ENCODE measurements around the gene KY.

KY gene

DNA sequence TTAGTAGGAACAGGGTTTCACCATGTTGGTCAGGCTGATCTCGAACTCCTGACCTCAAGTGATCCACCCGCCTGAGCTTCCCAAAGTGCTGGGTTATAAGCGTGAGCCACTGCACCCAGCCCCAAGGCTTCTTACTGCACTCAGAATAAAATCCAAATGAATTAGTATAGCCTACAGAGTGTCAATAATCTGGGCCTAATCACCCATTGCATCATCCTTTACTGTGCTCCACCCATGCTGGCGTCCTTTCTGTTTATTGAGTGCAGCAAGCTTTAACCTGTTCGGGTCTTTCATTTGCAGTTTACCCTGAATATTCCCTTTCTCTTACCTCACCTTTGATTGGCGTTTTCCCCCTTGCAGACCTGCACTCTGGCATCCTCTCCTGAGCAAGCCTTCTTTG, 87.2 kb downstream of the KY start:
- no peak for DNase-seq (ENCODE audit: low read depth)
- H3K4me3 ChIP-seq (replicated peaks; ENCODE audit: low read depth, low read length), result no peak overlapping the region
- TF ChIP-seq, protein P1, sequence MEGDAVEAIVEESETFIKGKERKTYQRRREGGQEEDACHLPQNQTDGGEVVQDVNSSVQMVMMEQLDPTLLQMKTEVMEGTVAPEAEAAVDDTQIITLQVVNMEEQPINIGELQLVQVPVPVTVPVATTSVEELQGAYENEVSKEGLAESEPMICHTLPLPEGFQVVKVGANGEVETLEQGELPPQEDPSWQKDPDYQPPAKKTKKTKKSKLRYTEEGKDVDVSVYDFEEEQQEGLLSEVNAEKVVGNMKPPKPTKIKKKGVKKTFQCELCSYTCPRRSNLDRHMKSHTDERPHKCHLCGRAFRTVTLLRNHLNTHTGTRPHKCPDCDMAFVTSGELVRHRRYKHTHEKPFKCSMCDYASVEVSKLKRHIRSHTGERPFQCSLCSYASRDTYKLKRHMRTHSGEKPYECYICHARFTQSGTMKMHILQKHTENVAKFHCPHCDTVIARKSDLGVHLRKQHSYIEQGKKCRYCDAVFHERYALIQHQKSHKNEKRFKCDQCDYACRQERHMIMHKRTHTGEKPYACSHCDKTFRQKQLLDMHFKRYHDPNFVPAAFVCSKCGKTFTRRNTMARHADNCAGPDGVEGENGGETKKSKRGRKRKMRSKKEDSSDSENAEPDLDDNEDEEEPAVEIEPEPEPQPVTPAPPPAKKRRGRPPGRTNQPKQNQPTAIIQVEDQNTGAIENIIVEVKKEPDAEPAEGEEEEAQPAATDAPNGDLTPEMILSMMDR (IDR thresholded peaks at IDR 0.05; ENCODE audit: low read length, missing control alignments), result no peak

- TF ChIP-seq, protein P1 (IDR thresholded peaks at IDR 0.05; ENCODE audit: low read length, missing control alignments), result no peak
Observed at GRCh38 chr3:134562055-134562454, 88.8 kb downstream of the KY start.

GRCh38 chr3:134559591-134559990, 91.2 kb downstream of the KY start:
- H3K4me3 ChIP-seq (replicated peaks; ENCODE audit: low read depth, low read length), result no peak overlapping the region
- TF ChIP-seq, protein P1 (IDR thresholded peaks at IDR 0.05; ENCODE audit: low read length, missing control alignments), result no peak
- DNase-seq (ENCODE audit: low read depth), result no peak

More at GRCh38 chr3:134562055-134562454, 88.8 kb downstream of the KY start:
- DNase-seq (ENCODE audit: low read depth), result no peak
- H3K4me3 ChIP-seq (replicated peaks; ENCODE audit: low read depth, low read length), result no peak overlapping the region
